Neuronal stem cell (in vitro differentiated cells): ENCODE data around the gene SLC7A11.

ENCODE experiments used
- DNase-seq: peaks from one replicate; pipeline ENCODE4 v3.0.0-alpha.2; 2013; ENCODE audit warnings: low spot score
- H2AFZ ChIP-seq: one replicate; pipeline ENCODE4 v1.6.1; 2013; ENCODE audit warnings: mild to moderate bottlenecking, low read length, inconsistent platforms
- H2AK5ac ChIP-seq: 2 replicates; pipeline ENCODE4 v1.6.1; 2013; ENCODE audit warnings: low read depth, mild to moderate bottlenecking, inconsistent platforms, low read length, moderate library complexity, mixed read lengths
- H2BK120ac ChIP-seq: 2 replicates; pipeline ENCODE4 v1.6.1; 2013; ENCODE audit warnings: low read depth, mild to moderate bottlenecking, inconsistent platforms, low read length, moderate library complexity, mixed read lengths
- H2BK12ac ChIP-seq: one replicate; pipeline ENCODE4 v1.6.1; 2013; ENCODE audit warnings: low read length, inconsistent platforms
- H2BK15ac ChIP-seq: 2 replicates; pipeline ENCODE4 v1.6.1; 2013; ENCODE audit warnings: mild to moderate bottlenecking, low read length, inconsistent platforms, mixed read lengths
- H2BK5ac ChIP-seq: one replicate; pipeline ENCODE4 v1.6.1; 2013; ENCODE audit warnings: inconsistent platforms, mild to moderate bottlenecking, low read length, moderate library complexity
- H3K14ac ChIP-seq: one replicate; pipeline ENCODE4 v1.6.1; 2013; ENCODE audit warnings: low read length, inconsistent platforms
- H3K18ac ChIP-seq: 2 replicates; pipeline ENCODE4 v1.6.1; 2013; ENCODE audit warnings: low read length, inconsistent platforms
- H3K23ac ChIP-seq: 2 replicates; pipeline ENCODE4 v1.6.1; 2013; ENCODE audit warnings: low read depth, mild to moderate bottlenecking, mixed read lengths, low read length, inconsistent platforms; ENCODE audit not compliant: poor library complexity
- H3K27ac ChIP-seq: replicated peaks from 3 replicates; pipeline ENCODE4 v1.5.1; 2013; ENCODE audit warnings: low read length, inconsistent platforms
- H3K27me3 ChIP-seq, 3 experiments: 2 replicates each; pipeline ENCODE4 v1.6.1; 2013; ENCODE audit warnings: low read length in 3 of 3, mild to moderate bottlenecking in 2 of 3, inconsistent platforms in 1 of 3, low read depth in 1 of 3, mixed read lengths in 1 of 3, moderate library complexity in 1 of 3; ENCODE audit not compliant: control insufficient read depth in 3 of 3, insufficient read depth in 3 of 3
- H3K36me3 ChIP-seq, 2 donors: replicated peaks in 1 of 2; 2 replicates each; pipeline ENCODE4 v1.6.1; 2013; ENCODE audit warnings: low read length in 2 of 2; ENCODE audit not compliant: control insufficient read depth in 2 of 2, insufficient read depth in 2 of 2
- H3K4ac ChIP-seq: 2 replicates; pipeline ENCODE4 v1.6.1; 2013; ENCODE audit warnings: inconsistent platforms, mild to moderate bottlenecking, low read length, moderate library complexity
- H3K4me1 ChIP-seq, 2 donors: 1 replicate in 1 of 2; 2 replicates in 1 of 2; pipeline ENCODE4 v1.6.1; 2013; ENCODE audit warnings: low read length in 2 of 2, low read depth in 1 of 2; ENCODE audit not compliant: control insufficient read depth in 2 of 2, insufficient read depth in 1 of 2
- H3K4me2 ChIP-seq: one replicate; pipeline ENCODE4 v1.6.1; 2013; ENCODE audit warnings: mild to moderate bottlenecking, low read length, inconsistent platforms; ENCODE audit not compliant: insufficient read depth, poor library complexity, severe bottlenecking
- H3K4me3 ChIP-seq, 2 donors: 2 replicates each; pipeline ENCODE4 v1.5.1; 2013; ENCODE audit warnings: low read length in 2 of 2, mild to moderate bottlenecking in 2 of 2, inconsistent platforms in 1 of 2, moderate library complexity in 1 of 2
- H3K79me1 ChIP-seq: one replicate; pipeline ENCODE4 v1.6.1; 2013; ENCODE audit warnings: low read depth, mild to moderate bottlenecking, inconsistent platforms, low read length, moderate library complexity
- H3K9ac ChIP-seq: one replicate; pipeline ENCODE4 v1.6.1; 2013; ENCODE audit warnings: mild to moderate bottlenecking, low read depth, low read length, inconsistent platforms; ENCODE audit not compliant: poor library complexity
- H3K9me3 ChIP-seq, 2 donors: replicated peaks in 1 of 2; 2 replicates each; pipeline versions ENCODE3 to v1.6.1; 2013; ENCODE audit warnings: low read length in 2 of 2, mild to moderate bottlenecking in 2 of 2, inconsistent platforms in 1 of 2, low read depth in 1 of 2, mixed read lengths in 1 of 2, moderate library complexity in 1 of 2; ENCODE audit not compliant: control insufficient read depth in 2 of 2, insufficient read depth in 1 of 2
- H4K8ac ChIP-seq: one replicate; pipeline ENCODE4 v1.6.1; 2013; ENCODE audit warnings: low read depth, mild to moderate bottlenecking, inconsistent platforms, low read length, moderate library complexity
- H4K91ac ChIP-seq: one replicate; pipeline ENCODE4 v1.6.1; 2013; ENCODE audit warnings: low read length, low read depth, mild to moderate bottlenecking, inconsistent platforms; ENCODE audit not compliant: poor library complexity
- WGBS, 2 donors: extraction: QIAGEN DNeasy Blood & Tissue Kit; methylation state at CpG; one replicate each; pipeline ENCODE4 v1.1.7; 2013; ENCODE audit warnings: missing lambda C conversion rate in 2 of 2, mixed read lengths in 1 of 2; ENCODE audit not compliant: insufficient read length in 2 of 2, insufficient replicate concordance in 1 of 2; ENCODE audit errors: extremely low coverage in 2 of 2; 5-methylcytosine and 5-hydroxymethylcytosine counted together

Gene SLC7A11

DNA sequence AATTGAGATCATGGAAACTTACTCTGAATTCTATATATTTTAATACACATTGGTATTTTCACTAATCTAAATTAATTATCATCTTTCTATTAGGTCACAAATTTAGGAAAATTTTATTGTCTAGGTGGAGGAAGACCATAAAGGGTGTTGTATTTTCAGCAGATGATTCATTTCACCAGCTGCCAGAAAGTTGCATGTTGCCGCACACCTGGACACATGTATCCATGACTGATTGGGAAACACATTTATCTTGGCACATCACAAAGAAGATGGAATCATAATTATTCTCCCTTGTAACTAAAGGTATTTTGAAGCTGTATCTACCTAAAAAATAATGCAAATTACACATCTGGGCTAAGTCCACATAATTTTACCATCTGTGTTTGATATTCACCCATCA lies 33.1 kb downstream of the SLC7A11 start:
- Histone ChIP-seq H2BK5ac (no peak overlapping the region), H2BK12ac (no peak overlapping the region), H3K4me3 (no peak overlapping the region), H2AFZ (no peak overlapping the region), H3K9ac (no peak overlapping the region), H3K9me3 (no peaks in the 10 kb centered on the region), H3K23ac (no peak overlapping the region), H3K4ac (no peak overlapping the region), H3K4me2 (no peak overlapping the region), H3K14ac (no peak overlapping the region), H4K91ac (no peak overlapping the region), H3K79me1 (no peaks in the 10 kb centered on the region), H3K27me3 (no peaks in the 10 kb centered on the region), H2BK120ac (no peak overlapping the region), H3K36me3 (peaks cover 0 to 4% of the 10 kb centered on the region in 2 donors), H2AK5ac (no peak overlapping the region), H2BK15ac (no peak overlapping the region), H3K27ac (no peak overlapping the region), H4K8ac (no peak overlapping the region), H3K18ac (no peak overlapping the region), H3K4me1 (peaks cover 0 to 3% of the 10 kb centered on the region in 2 donors)
- WGBS, 2 donors, result no CpG with 5 or more reads among the region's 1 CpG
- DNase-seq, result no peak

DNA sequence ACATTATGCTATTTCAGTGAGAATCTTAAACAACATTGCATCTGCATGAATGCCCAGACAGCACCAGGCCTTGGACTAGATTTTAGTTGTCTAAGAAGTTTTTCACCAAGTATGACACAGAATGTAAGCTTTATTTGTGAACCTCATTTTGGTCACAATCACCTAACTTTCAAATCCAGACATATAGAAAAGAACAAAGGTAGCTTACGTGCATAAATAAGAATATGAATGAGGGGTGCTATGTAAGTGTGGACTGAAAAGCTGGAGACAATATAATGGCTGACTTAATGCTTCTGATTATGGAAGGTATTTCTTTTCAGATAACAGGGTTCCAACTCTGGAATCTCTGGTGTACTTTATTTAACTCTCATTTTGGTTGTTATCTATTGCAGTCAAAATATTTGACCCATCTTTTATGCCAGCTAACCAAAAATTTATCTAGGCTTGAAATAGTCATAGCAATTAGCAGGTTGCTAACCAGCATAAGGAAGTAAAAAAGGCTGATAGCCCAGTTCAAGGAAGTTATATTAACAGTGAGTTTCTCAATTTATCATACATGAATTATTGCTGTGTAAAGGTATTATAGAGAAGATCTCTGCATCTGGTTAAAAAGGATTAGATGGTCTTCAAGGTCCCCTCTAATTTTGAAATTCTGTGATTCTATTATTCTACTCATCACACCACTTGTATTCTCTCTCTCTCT lies 36.5 kb downstream of the SLC7A11 start:
- no peak overlapping the region for H3K27ac ChIP-seq
- H3K23ac ChIP-seq, result no peak overlapping the region
- no peak overlapping the region for H3K4ac ChIP-seq

DNA sequence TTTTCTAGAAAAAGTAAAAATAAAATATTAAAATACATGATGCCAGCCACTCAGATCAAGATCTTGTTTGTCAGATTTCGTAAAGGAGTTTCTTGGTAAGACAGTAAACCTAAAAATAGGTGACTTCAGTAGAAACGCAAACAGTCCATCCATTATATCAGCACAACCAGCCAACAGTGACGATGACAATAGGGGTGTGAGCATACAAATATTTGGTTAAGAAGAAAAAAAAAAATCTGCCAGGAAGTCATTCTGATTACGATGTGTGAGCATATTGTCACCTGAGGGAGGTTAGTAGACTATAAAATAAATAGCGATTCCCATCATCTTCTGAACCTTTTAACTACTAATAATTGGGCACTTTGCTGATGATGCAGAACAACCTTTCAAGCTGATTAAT lies 37.6 kb downstream of the SLC7A11 start:
- Histone ChIP-seq H2BK120ac (no peak overlapping the region), H3K79me1 (no peaks in the 10 kb centered on the region), H2BK15ac (no peak overlapping the region), H4K91ac (no peak overlapping the region), H3K4me3 (no peak overlapping the region), H3K4ac (no peak overlapping the region), H2AFZ (no peak overlapping the region), H3K4me2 (no peak overlapping the region), H2AK5ac (no peak overlapping the region), H3K4me1 (peaks cover 0 to 3% of the 10 kb centered on the region in 2 donors), H4K8ac (no peak overlapping the region), H3K36me3 (no peaks in the 10 kb centered on the region), H3K14ac (no peak overlapping the region), H3K9ac (no peak overlapping the region), H3K23ac (no peak overlapping the region), H3K18ac (no peak overlapping the region), H3K9me3 (no peaks in the 10 kb centered on the region), H2BK5ac (no peak overlapping the region), H3K27me3 (no peaks in the 10 kb centered on the region), H3K27ac (no peak overlapping the region), H2BK12ac (no peak overlapping the region)
- no CpG with 5 or more reads among the region's 5 CpGs for WGBS, 2 donors
- no peak for DNase-seq

More for the DNA sequence above, 36.5 kb downstream of the SLC7A11 start:
- no CpG with 5 or more reads among the region's 1 CpG for WGBS, 2 donors
- no peak overlapping the region for H4K91ac ChIP-seq
- H3K9ac ChIP-seq, result no peak overlapping the region
- H2BK12ac ChIP-seq, result no peak overlapping the region
- no peak overlapping the region for H3K18ac ChIP-seq
- no peaks in the 10 kb centered on the region for H3K79me1 ChIP-seq
- H3K9me3 ChIP-seq, result no peaks in the 10 kb centered on the region
- H3K27me3 ChIP-seq, result no peaks in the 10 kb centered on the region
- H2BK5ac ChIP-seq, result no peak overlapping the region
- no peak overlapping the region for H3K4me3 ChIP-seq
- no peak overlapping the region for H2BK120ac ChIP-seq
- H3K4me2 ChIP-seq, result no peak overlapping the region
- no peak overlapping the region for H2BK15ac ChIP-seq
- H4K8ac ChIP-seq, result no peak overlapping the region
- H2AFZ ChIP-seq, result peak overlapping the region; percentile 66
- no peak overlapping the region for H2AK5ac ChIP-seq
- H3K36me3 ChIP-seq, result no peaks in the 10 kb centered on the region
- DNase-seq, result no peak
- H3K14ac ChIP-seq, result no peak overlapping the region
- peaks cover 0 to 3% of the 10 kb centered on the region in 2 donors for H3K4me1 ChIP-seq

DNA sequence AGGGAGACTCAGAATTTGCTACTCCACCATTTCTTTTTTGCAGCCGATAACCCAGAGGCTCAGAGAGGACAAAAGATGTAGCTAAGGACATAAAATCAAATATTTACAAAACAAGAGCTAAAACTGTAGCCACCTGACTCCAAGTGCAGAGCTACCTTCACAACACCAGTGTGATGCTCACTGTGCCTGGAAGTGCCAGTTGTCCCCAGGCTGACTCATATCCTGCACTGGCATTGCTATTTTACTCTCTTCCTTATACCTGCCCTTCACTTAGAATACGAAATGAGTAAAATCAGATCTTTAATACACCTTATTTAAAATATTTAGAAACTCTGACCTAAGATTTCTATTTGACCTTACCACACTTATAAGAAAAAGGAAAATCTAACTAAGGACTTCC lies 39.5 kb downstream of the SLC7A11 start:
- no peaks in the 10 kb centered on the region for H3K36me3 ChIP-seq
- H3K14ac ChIP-seq, result no peak overlapping the region
- H2BK120ac ChIP-seq, result no peak overlapping the region
- WGBS, 2 donors, result no CpG with 5 or more reads among the region's 2 CpGs
- no peak overlapping the region for H4K8ac ChIP-seq
- no peak overlapping the region for H2BK12ac ChIP-seq
- H3K27ac ChIP-seq, result no peak overlapping the region
- no peak overlapping the region for H3K4me2 ChIP-seq
- no peak overlapping the region for H2BK15ac ChIP-seq
- no peak overlapping the region for H2AFZ ChIP-seq
- H3K79me1 ChIP-seq, result no peaks in the 10 kb centered on the region
- no peak overlapping the region for H3K23ac ChIP-seq
- H3K27me3 ChIP-seq, result no peaks in the 10 kb centered on the region
- no peak overlapping the region for H2BK5ac ChIP-seq
- no peak overlapping the region for H3K18ac ChIP-seq
- no peak overlapping the region for H3K4ac ChIP-seq
- H3K4me1 ChIP-seq, result peaks cover 0 to 3% of the 10 kb centered on the region in 2 donors
- no peak for DNase-seq
- no peaks in the 10 kb centered on the region for H3K9me3 ChIP-seq
- H4K91ac ChIP-seq, result no peak overlapping the region
- H3K9ac ChIP-seq, result no peak overlapping the region
- no peak overlapping the region for H3K4me3 ChIP-seq
- no peak overlapping the region for H2AK5ac ChIP-seq
